Activated CD4-positive, alpha-beta memory T cell treated with anti-CD3 and anti-CD28 coated beads for 36 hours (primary cell): Measurements from ENCODE around the gene ETFDH. TPM values are rescaled to one million over a fixed set of nuclear protein-coding genes. Genes with fewer than 3 reads are reported as not detected.
"Not testable (repeated sequence)": the region's sequence is repeated elsewhere in the genome, so short reads cannot be mapped to it uniquely, and the experiment has no call there.

Experiments used
- CTCF ChIA-PET: fragments of 350-600 bp; sonication (Branson Sonifier 250); formaldehyde crosslinking; loops from one replicate; lab custom pipeline; 2021; ENCODE audit warnings: antibody characterized with exemption, inconsistent platforms; lab: Charles Lee
- POLR2A ChIA-PET: fragments of 350-600 bp; sonication (Branson Sonifier 250); formaldehyde crosslinking; loops from one replicate; lab custom pipeline; 2021; ENCODE audit warnings: antibody characterized with exemption; lab: Charles Lee
- DNase-seq: peaks from one replicate; pipeline ENCODE4 v3.0.0-alpha.2; 2020
- H3K27ac Mint-ChIP-seq: one replicate; pipeline ENCODE4 v1.8.0; 2021; ENCODE audit warnings: mixed read lengths
- H3K27me3 Mint-ChIP-seq: one replicate; pipeline ENCODE4 v1.8.0; 2021; ENCODE audit warnings: mixed read lengths
- H3K36me3 Mint-ChIP-seq: one replicate; pipeline ENCODE4 v1.8.0; 2021; ENCODE audit warnings: mixed read lengths
- H3K4me1 Mint-ChIP-seq: one replicate; pipeline ENCODE4 v1.8.0; 2021; ENCODE audit warnings: low read depth, mixed read lengths
- H3K4me3 Mint-ChIP-seq: one replicate; pipeline ENCODE4 v1.8.0; 2021; ENCODE audit warnings: mild to moderate bottlenecking, mixed read lengths
- H3K9me3 Mint-ChIP-seq: one replicate; pipeline ENCODE4 v1.8.0; 2021; ENCODE audit warnings: mixed read lengths
- intact Hi-C: fragments of 100-400 bp; cut with micrococcal nuclease; formaldehyde crosslinking; loops from one replicate; pipeline ENCODE4 v1.15.1; 2023
- total RNA-seq, 2 experiments: library from RNA; stranded (reverse); gene quantifications; one replicate each; pipeline ENCODE4 v1.2.3, GENCODE V29; 2021

Gene ETFDH
- 10 to 100 TPM; 30.8 to 30.9 TPM for total RNA-seq

GRCh38 chr4:158671915-158672806, at the start of gene ETFDH:
Gene ETFDH (plus strand): TSS chr4:158672296. CDS start chr4:158672457, 161 bp downstream.
- Mint-ChIP-seq H3K27ac (peak within 1 kb of the TSS; percentile 93), H3K9me3 (no peaks in the 10 kb centered on the region), H3K27me3 (no peaks in the 10 kb centered on the region), H3K4me1 (peaks cover 20% of the 10 kb centered on the region), H3K36me3 (peaks cover 9% of the 10 kb centered on the region), H3K4me3 (peak within 1 kb of the TSS; percentile 99)
- intact Hi-C loops, result loop anchor here (1.0 to 5.0 kb wide), 8 partner anchors 51 to 534 kb away; partner anchors contain the start of genes PPID and RAPGEF2
- peak; percentile 99 for DNase-seq
- ChIA-PET CTCF (interaction anchor here (1.4 kb wide), 1 partner anchor 43 kb away, joined by 5 read pairs; no protein-coding TSS in a partner anchor), POLR2A (interaction anchor here (1.4 to 2.1 kb wide), 2 partner anchors 51 to 97 kb away, joined by 4 to 8 read pairs; partner anchors contain the start of gene PPID)

GRCh38 chr4:158624889-158625478, 47.1 kb upstream of the ETFDH start:
- no peaks in the 10 kb centered on the region for H3K36me3 Mint-ChIP-seq
- H3K4me3 Mint-ChIP-seq, result no peak overlapping the region
- ChIA-PET POLR2A (no interaction called here), CTCF (interaction anchor here (1.1 to 1.5 kb wide), 3 partner anchors 35 to 372 kb away, joined by 3 to 4 read pairs (median 3); no protein-coding TSS in a partner anchor)
- intact Hi-C loops, result loop anchor here (1.0 to 2.0 kb wide), 3 partner anchors 128 to 372 kb away; no protein-coding TSS in a partner anchor
- no peak for DNase-seq
- H3K27ac Mint-ChIP-seq, result no peak overlapping the region
- no peaks in the 10 kb centered on the region for H3K4me1 Mint-ChIP-seq
- H3K9me3 Mint-ChIP-seq, result no peaks in the 10 kb centered on the region
- peaks cover 11% of the 10 kb centered on the region for H3K27me3 Mint-ChIP-seq

DNA sequence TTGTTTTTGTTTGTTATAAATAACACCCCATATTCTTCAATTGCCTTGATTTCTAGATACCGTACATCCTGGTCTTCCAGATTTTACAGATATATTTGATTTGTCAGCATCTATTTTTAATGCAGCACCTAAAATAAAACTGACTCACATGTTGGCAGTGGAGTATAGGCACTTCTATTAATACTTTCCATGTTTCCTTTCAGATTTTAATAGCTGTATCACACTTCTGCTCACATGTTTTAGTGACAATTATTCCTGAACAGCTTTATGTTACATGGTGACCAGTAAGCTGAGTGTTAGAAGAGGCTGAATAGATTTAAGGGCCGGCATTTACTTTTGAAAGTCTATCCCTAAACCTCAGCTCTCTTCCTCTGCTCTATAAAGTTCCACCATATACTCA, 46.6 kb upstream of the ETFDH start:
- Mint-ChIP-seq H3K9me3 (no peaks in the 10 kb centered on the region), H3K4me3 (no peak overlapping the region), H3K27me3 (peaks cover 11% of the 10 kb centered on the region), H3K4me1 (no peaks in the 10 kb centered on the region), H3K36me3 (no peaks in the 10 kb centered on the region), H3K27ac (no peak overlapping the region)
- POLR2A ChIA-PET, result no interaction called here
- DNase-seq, result no peak
- intact Hi-C loops, result loop anchor here (1.0 to 2.0 kb wide), 3 partner anchors 129 to 372 kb away; no protein-coding TSS in a partner anchor
- CTCF ChIA-PET, result interaction anchor here (1.1 to 1.5 kb wide), 3 partner anchors 36 to 373 kb away, joined by 3 to 4 read pairs (median 3); no protein-coding TSS in a partner anchor

DNA sequence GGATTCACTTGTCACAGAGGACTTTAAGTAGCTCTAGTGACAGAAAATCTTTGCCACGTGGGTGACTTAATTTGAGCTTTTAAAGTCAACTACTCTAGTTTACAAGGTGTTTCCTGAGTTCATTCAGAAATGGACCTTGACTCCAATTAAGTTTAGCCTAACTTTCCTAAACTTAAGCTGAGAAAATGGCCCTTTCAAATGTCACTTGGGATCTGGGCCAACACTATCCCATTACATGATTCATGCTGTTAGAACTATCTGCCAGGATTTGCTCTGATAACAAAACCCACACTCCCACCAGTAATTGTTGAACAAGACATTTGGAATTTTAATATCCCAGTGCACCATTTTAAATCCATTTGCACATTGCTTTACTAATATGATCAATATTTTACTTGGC, 41.2 kb upstream of the ETFDH start:
- Mint-ChIP-seq H3K27ac (no peak overlapping the region), H3K36me3 (no peaks in the 10 kb centered on the region)

DNA sequence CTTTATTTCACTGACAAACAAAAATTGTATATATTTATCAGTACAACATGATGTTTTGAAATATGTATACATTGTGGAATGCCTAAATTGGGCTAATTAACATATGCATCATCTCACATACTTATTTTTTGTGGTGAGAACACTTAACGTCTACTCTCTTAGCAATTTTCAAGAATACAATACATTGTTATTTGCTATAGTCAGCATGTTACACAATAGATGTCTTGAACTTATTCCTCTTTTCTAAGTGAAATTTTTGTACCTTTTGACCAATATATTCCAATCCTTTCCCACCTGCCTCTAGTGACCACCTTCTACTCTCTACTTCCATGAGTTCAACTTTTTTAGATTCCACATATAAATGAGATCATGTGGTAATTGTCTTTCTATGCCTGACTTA, 35.5 kb upstream of the ETFDH start:
- H3K9me3 Mint-ChIP-seq, result no peaks in the 10 kb centered on the region
- CTCF ChIA-PET, result no interaction called here
- no peak overlapping the region for H3K4me3 Mint-ChIP-seq
- POLR2A ChIA-PET, result no interaction called here
- no peaks in the 10 kb centered on the region for H3K4me1 Mint-ChIP-seq
- intact Hi-C loops, result no loop called here
- H3K36me3 Mint-ChIP-seq, result no peaks in the 10 kb centered on the region
- no peak overlapping the region for H3K27ac Mint-ChIP-seq
- peaks cover 3% of the 10 kb centered on the region for H3K27me3 Mint-ChIP-seq
- DNase-seq, result no peak

More for the DNA sequence above, 41.2 kb upstream of the ETFDH start:
- Mint-ChIP-seq H3K4me1 (no peaks in the 10 kb centered on the region), H3K9me3 (no peaks in the 10 kb centered on the region), H3K27me3 (peaks cover 3% of the 10 kb centered on the region), H3K4me3 (no peak overlapping the region)
- CTCF ChIA-PET, result no interaction called here
- POLR2A ChIA-PET, result no interaction called here
- DNase-seq, result no peak
- intact Hi-C loops, result no loop called here

- Mint-ChIP-seq H3K27me3 (peaks cover 3% of the 10 kb centered on the region), H3K27ac (no peak overlapping the region), H3K36me3 (no peaks in the 10 kb centered on the region), H3K9me3 (no peaks in the 10 kb centered on the region), H3K4me1 (no peaks in the 10 kb centered on the region), H3K4me3 (no peak overlapping the region)
- ChIA-PET CTCF (no interaction called here), POLR2A (no interaction called here)
- DNase-seq, result no peak
- intact Hi-C loops, result no loop called here
Measured at GRCh38 chr4:158644356-158644755, 27.7 kb upstream of the ETFDH start.

GRCh38 chr4:158644760-158645159, 27.3 kb upstream of the ETFDH start:
- CTCF ChIA-PET, result no interaction called here
- no peak for DNase-seq
- H3K4me3 Mint-ChIP-seq, result no peak overlapping the region
- H3K27ac Mint-ChIP-seq, result no peak overlapping the region
- intact Hi-C loops, result no loop called here
- peaks cover 3% of the 10 kb centered on the region for H3K27me3 Mint-ChIP-seq
- no peaks in the 10 kb centered on the region for H3K36me3 Mint-ChIP-seq
- no peaks in the 10 kb centered on the region for H3K4me1 Mint-ChIP-seq
- no peaks in the 10 kb centered on the region for H3K9me3 Mint-ChIP-seq
- POLR2A ChIA-PET, result no interaction called here

DNA sequence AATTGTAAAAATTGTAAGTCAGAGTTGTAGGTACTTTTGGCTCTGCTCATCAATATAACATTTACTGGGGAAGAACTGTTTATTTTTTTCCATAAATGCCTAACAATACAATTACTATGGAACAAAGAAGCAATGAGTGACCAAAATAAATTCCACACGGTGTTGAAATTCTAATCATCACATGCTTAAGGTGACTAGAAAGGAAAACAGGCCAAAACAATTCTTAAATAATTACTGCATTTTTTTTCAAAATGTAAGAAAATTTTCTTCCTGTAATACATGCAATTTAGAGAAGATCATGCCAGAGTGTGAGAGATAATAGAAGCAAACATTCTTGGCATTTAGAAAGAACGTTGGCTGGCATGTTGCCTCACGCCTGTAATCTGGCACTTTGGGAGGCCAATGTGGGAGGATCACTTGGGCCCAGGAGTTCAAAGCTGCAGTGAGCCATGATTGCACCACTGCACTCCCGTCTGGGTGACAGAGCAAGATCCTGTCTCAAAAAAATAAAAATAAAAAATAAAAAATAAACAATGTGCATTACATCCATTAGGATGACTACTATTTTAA, 22.9 kb upstream of the ETFDH start:
- no peaks in the 10 kb centered on the region for H3K36me3 Mint-ChIP-seq
- H3K27ac Mint-ChIP-seq, result no peak overlapping the region
- ChIA-PET CTCF (no interaction called here), POLR2A (no interaction called here)
- H3K27me3 Mint-ChIP-seq, result peaks cover 4% of the 10 kb centered on the region
- no peaks in the 10 kb centered on the region for H3K9me3 Mint-ChIP-seq
- H3K4me3 Mint-ChIP-seq, result no peak overlapping the region
- peaks cover 7% of the 10 kb centered on the region for H3K4me1 Mint-ChIP-seq
- no peak for DNase-seq
- intact Hi-C loops, result no loop called here

DNA sequence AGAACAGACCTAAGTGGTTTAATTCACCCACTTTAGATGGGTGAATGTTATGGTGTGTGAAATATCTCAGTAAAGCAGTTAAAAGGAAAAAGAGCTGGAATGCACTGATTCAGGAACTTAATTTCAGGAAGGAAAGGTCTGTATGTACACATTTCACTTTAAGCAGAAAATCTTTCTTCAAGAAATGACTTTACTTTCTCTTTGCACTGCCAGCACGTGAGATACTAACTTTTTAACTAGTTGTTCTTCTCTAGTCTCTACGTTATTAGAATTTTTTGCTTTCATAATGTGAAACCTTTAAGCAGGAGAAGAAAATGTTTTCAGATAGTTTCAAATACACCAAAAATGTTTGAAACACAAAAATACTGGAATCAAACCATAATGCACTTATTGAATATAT, 19.2 kb upstream of the ETFDH start:
- Mint-ChIP-seq H3K9me3 (no peaks in the 10 kb centered on the region), H3K4me1 (peaks cover 7% of the 10 kb centered on the region), H3K4me3 (no peak overlapping the region), H3K27me3 (peaks cover 2% of the 10 kb centered on the region), H3K36me3 (no peaks in the 10 kb centered on the region), H3K27ac (no peak overlapping the region)
- ChIA-PET POLR2A (no interaction called here), CTCF (no interaction called here)
- no peak for DNase-seq
- intact Hi-C loops, result no loop called here

GRCh38 chr4:158656439-158656838, 15.7 kb upstream of the ETFDH start:
- H3K9me3 Mint-ChIP-seq, result no peaks in the 10 kb centered on the region
- CTCF ChIA-PET, result no interaction called here
- no peak overlapping the region for H3K4me3 Mint-ChIP-seq

DNA sequence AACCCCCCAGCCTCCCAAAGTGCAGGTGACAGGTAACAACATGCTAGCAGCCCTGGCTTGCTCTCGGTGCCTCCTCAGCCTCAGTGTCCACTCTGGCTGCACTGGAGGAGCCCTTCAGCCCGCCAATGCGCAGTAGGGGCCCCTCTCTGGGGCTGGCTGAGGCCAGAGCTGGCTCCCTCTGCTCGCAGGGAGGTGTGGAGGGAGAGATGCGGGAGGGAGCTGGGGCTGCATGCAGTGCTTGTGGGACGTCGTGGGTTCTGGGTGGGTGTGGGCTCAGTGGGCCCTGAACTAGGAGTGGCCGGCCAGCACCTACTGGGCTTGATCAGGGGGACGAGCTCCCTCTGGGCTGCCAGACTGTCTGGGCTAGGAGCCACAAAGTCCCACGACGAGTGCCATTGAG, 14.8 kb upstream of the ETFDH start:
- CTCF ChIA-PET, result interaction anchor here (1.6 kb wide), 1 partner anchor 10 kb away, joined by 4 read pairs; no protein-coding TSS in a partner anchor
- no peaks in the 10 kb centered on the region for H3K9me3 Mint-ChIP-seq

More at GRCh38 chr4:158656439-158656838, 15.7 kb upstream of the ETFDH start:
- Mint-ChIP-seq H3K27me3 (no peaks in the 10 kb centered on the region), H3K36me3 (no peaks in the 10 kb centered on the region), H3K4me1 (peaks cover 7% of the 10 kb centered on the region), H3K27ac (no peak overlapping the region)
- POLR2A ChIA-PET, result no interaction called here
- no peak for DNase-seq
- intact Hi-C loops, result no loop called here

DNA sequence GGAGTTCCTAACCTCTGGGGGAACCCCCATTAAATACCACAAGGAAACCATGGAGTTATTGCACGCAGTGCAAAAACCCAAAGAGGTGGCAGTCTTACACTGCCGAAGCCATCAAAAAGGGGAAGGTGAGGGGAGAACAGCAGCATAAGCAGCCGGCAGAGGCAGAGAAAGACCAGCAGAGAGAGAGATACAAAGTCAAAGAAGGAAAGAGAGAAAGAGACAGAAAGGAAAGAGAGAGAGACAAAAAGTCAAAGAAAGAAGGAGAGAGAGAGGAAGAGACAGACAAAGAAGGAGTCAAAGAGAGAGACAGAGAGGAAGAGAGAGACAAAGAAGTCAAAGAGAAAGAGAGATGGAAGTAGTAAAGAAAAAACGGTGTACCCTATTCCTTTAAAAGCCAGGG, 8.8 kb upstream of the ETFDH start:
- H3K36me3 Mint-ChIP-seq, H3K4me3 Mint-ChIP-seq, POLR2A ChIA-PET, intact Hi-C loops, CTCF ChIA-PET, H3K27me3 Mint-ChIP-seq, H3K9me3 Mint-ChIP-seq, H3K27ac Mint-ChIP-seq, DNase-seq, H3K4me1 Mint-ChIP-seq: not testable (repeated sequence)

More for the DNA sequence above, 14.8 kb upstream of the ETFDH start:
- Mint-ChIP-seq H3K4me1 (peaks cover 7% of the 10 kb centered on the region), H3K4me3 (no peak overlapping the region), H3K27ac (no peak overlapping the region), H3K27me3 (no peaks in the 10 kb centered on the region), H3K36me3 (no peaks in the 10 kb centered on the region)
- POLR2A ChIA-PET, result no interaction called here
- intact Hi-C loops, result no loop called here
- no peak for DNase-seq
